Measurements from ENCODE around the gene SENP7.
"Not testable (repeated sequence)": the region's sequence is repeated elsewhere in the genome, so short reads cannot be mapped to it uniquely, and the experiment has no call there.

Gene SENP7, protein sequence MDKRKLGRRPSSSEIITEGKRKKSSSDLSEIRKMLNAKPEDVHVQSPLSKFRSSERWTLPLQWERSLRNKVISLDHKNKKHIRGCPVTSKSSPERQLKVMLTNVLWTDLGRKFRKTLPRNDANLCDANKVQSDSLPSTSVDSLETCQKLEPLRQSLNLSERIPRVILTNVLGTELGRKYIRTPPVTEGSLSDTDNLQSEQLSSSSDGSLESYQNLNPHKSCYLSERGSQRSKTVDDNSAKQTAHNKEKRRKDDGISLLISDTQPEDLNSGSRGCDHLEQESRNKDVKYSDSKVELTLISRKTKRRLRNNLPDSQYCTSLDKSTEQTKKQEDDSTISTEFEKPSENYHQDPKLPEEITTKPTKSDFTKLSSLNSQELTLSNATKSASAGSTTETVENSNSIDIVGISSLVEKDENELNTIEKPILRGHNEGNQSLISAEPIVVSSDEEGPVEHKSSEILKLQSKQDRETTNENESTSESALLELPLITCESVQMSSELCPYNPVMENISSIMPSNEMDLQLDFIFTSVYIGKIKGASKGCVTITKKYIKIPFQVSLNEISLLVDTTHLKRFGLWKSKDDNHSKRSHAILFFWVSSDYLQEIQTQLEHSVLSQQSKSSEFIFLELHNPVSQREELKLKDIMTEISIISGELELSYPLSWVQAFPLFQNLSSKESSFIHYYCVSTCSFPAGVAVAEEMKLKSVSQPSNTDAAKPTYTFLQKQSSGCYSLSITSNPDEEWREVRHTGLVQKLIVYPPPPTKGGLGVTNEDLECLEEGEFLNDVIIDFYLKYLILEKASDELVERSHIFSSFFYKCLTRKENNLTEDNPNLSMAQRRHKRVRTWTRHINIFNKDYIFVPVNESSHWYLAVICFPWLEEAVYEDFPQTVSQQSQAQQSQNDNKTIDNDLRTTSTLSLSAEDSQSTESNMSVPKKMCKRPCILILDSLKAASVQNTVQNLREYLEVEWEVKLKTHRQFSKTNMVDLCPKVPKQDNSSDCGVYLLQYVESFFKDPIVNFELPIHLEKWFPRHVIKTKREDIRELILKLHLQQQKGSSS

GRCh38 chr3:101512646-101513418, at the start of gene SENP7:
Gene SENP7, minus strand, starts transcription at chr3:101513212. Its CDS starts 82 bp downstream, at chr3:101513130.
- DNase-seq (ENCODE audit: low spot score): peak; percentile 87
- TF ChIP-seq, protein P1, sequence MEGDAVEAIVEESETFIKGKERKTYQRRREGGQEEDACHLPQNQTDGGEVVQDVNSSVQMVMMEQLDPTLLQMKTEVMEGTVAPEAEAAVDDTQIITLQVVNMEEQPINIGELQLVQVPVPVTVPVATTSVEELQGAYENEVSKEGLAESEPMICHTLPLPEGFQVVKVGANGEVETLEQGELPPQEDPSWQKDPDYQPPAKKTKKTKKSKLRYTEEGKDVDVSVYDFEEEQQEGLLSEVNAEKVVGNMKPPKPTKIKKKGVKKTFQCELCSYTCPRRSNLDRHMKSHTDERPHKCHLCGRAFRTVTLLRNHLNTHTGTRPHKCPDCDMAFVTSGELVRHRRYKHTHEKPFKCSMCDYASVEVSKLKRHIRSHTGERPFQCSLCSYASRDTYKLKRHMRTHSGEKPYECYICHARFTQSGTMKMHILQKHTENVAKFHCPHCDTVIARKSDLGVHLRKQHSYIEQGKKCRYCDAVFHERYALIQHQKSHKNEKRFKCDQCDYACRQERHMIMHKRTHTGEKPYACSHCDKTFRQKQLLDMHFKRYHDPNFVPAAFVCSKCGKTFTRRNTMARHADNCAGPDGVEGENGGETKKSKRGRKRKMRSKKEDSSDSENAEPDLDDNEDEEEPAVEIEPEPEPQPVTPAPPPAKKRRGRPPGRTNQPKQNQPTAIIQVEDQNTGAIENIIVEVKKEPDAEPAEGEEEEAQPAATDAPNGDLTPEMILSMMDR (IDR thresholded peaks at IDR 0.05; ENCODE audit: borderline replicate concordance, control extremely low read depth, extremely low read depth, insufficient read depth, missing control alignments): no peak
- in situ Hi-C loops (cut with MboI; ENCODE audit: low sequenced_read_pairs, unreplicated experiment): no loop called here

DNA sequence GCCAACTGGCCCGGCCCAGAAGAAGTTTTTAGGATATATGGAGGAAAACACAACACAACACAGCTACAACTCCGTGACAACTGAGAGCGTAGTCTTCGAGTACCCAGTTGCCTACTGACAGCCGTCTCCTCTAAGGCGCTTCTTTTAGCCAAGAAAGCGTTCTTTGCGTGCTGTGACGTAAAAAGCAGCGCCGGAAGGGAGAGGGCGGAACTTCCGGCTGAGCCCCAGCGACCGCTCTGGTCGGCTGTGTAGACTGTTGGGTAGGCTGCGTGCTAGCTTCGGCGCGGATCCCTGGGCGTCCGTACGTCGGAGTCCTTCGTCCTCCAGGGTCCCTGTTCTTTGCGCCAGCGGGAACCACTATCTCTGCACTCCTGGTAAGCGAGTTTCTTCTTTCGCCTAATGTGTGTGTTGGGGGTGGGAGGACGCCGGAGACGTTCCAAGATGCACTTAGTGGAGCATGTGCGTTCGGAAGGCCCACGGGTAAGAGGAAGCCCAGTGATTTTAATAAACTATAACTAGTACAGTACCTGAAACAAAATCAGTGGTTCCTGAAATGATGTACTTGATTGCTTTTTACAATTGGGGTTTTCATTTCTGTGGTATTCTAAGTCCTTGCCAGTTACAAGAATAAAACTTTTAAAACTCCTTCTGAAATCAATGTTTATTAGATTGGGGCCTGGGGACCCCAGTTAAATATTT, 48.8 kb upstream of the SENP7 start, which contains the start of gene TRMT10C:
TSS of gene TRMT10C (plus strand) at position 239 of the 699 bp plus-strand sequence. CDS start 2,914 bp downstream, outside the sequence.
- peak; percentile 95 for DNase-seq (ENCODE audit: low spot score)
- in situ Hi-C loops (cut with MboI; ENCODE audit: low sequenced_read_pairs, unreplicated experiment): no loop called here
- TF ChIP-seq, protein P1 (IDR thresholded peaks at IDR 0.05; ENCODE audit: borderline replicate concordance, control extremely low read depth, extremely low read depth, insufficient read depth, missing control alignments): no peak

GRCh38 chr3:101556064-101556463, 43.1 kb upstream of the SENP7 start:
- TF ChIP-seq, protein P1 (IDR thresholded peaks at IDR 0.05; ENCODE audit: borderline replicate concordance, control extremely low read depth, extremely low read depth, insufficient read depth, missing control alignments): no peak
- no peak for DNase-seq (ENCODE audit: low spot score)
- in situ Hi-C loops (cut with MboI; ENCODE audit: low sequenced_read_pairs, unreplicated experiment): no loop called here

DNA sequence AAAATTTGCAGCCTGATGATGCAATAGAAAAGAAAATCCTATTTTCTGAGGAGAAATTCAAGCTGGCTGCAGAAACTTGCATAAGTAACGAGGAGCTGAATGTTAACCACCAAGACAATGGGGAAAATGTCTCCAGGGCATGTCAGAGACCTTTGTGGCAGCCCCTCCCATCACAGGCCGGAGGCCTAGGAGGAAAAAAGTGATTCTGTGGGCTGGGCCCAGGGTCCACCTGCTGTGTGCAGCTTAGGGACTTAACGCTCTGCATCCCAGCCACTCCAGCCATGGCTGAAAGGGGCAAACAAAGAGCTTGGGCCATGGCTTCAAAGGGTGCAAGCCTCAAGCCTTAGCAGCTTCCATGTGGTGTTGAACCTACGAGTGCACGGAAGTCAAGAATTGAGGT, 40.4 kb upstream of the SENP7 start:
- DNase-seq (ENCODE audit: low spot score); in situ Hi-C loops (cut with MboI; ENCODE audit: low sequenced_read_pairs, unreplicated experiment): not testable (repeated sequence)

DNA sequence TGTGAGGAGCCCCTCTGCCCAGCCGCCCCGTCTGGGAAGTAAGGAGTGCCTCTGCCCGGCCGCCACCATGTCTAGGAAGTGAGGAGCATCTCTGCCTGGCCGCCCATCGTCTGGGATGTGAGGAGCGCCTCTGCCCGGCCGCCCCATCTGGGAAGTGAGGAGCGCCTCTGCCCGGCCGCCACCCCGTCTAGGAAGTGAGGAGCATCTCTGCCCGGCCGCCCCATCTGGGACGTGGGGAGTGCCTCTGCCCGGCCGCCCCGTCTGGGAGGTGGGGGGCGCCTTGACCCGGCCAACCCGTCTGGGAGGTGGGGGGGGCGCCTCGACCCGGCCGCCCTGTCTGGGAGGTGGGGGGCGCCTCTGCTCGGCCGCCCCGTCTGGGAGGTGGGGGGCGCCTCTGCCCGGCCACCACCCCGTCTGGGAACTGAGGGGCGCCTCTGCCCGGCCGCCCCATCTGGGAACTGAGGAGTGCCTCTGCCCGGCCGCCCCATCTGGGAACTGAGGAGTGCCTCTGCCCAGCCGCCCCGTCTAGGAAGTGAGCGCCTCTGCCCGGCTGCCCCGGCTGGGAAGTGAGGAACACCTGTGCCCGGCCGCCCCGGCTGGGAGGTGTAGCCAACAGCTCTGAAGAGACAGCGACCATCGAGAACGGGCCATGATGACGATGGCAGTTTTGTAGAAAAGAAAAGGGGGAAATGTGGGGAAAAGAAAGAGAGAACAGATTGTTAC, 38.5 kb upstream of the SENP7 start:
- in situ Hi-C loops (cut with MboI; ENCODE audit: low sequenced_read_pairs, unreplicated experiment); DNase-seq (ENCODE audit: low spot score): not testable (repeated sequence)

DNA sequence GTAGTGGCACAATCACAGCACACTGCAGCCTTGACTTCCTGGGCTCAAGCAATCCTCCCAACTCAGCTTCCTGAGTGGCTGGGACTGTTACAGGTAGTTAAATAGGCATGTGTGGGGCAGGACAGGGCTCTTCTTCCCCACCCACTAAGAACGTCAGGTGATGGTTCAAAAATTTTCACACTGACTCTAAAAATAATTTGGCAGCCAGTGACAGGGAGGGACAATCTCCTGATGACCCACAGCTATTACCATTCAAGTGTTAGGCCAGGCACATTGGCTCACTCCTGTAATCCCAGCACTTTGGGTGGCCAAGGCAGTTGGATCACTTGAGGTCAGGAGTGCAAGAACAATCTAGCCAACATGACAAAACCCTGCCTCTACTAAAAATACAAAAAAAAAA, 36.5 kb upstream of the SENP7 start:
- TF ChIP-seq, protein P1 (IDR thresholded peaks at IDR 0.05; ENCODE audit: borderline replicate concordance, control extremely low read depth, extremely low read depth, insufficient read depth, missing control alignments): no peak
- in situ Hi-C loops (cut with MboI; ENCODE audit: low sequenced_read_pairs, unreplicated experiment): no loop called here
- DNase-seq (ENCODE audit: low spot score): no peak

All from GM13976 (cell line).